Pulmonary artery endothelial cell (primary cell): ENCODE data around the gene NFKB1. TPM values are rescaled to one million over a fixed set of nuclear protein-coding genes. Genes with fewer than 3 reads are reported as not detected.
"Not testable (repeated sequence)": the region's sequence is repeated elsewhere in the genome, so short reads cannot be mapped to it uniquely, and the experiment has no call there.

Experiments used
- DNase-seq: peaks from one replicate; pipeline ENCODE4 v3.0.0-alpha.2; 2011; ENCODE audit warnings: low read depth, low spot score
- total RNA-seq: library from RNA; depleted of rRNA; stranded (reverse); fragments of >200 nt; gene quantifications from 2 replicates; pipeline ENCODE4 v1.2.3, GENCODE V29; 2014

Gene NFKB1
- total RNA-seq, 1 donor from 2014 or later: 45.1 TPM

- DNase-seq: no peak
Measured at GRCh38 chr4:102563000-102563399, 61.8 kb downstream of the NFKB1 start.

DNA sequence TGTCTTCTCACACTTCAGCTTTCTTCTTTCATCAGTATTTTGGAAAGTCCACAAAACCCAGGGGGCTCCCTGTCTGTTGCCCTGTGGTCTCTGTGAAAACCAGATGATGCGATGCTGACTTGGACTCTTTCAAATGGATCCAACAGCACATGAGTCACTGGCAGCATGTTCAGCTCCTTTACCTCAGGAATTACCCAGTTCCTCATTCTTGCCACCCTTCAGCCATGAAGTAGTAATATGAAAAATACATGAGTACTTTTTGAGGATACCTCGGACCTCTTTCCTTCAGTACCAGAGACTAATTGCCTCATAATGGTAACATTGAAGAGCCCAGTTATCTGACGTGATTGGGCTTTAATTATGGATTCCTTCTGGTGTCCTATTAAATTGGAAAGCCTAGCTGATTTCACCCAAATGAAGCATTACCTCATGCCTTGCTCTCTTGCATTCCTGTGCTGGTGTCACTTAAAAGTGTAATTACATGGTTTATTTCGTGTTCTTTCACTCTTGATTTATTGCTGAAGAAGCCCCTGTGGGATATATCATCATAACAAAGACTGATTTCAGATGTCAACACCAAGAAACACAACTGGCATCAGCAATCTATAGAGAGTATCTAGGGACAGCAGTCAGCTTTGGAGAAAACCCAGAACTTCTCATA is 63.4 kb downstream of the NFKB1 start:
- DNase-seq: no peak

DNA sequence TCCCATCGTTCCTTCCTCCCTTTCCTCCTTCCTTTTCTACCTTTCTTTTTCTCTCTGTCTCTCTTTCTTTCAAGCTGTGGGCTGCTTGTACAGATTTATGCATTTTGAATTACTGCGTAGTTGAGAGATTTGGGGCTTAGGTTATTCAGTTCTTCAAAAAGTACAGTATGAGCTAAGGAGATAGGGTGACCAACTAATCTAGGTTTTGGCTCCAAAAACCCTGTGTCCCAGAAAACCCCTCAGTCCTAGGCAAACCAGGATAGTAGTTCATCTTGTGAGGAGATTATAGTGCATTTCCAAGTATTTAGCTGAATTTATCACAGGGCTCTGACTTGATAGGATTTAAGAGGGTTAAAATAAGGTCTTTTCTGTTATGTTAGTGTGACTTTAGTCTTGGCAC is 64.5 kb downstream of the NFKB1 start:
- DNase-seq: no peak

GRCh38 chr4:102566426-102566825 is 65.3 kb downstream of the NFKB1 start:
- DNase-seq: no peak

DNA sequence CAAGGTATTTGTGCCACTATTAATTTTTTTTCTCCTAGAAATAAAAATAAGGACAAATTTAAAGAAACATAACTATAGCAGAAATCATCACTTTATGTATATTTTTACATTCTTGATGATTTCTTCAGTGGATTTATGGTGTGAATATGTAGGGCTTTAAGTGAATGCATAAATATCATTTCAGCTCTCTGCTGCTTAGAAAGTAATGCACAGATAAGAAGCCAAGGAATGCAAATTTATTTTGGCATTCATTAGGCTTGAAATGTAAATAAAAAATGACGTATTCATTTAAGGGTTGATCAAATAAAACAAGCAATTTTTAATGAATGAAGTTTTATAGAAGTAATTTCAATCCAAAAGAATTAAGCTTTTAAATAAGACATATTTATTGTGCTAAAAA is 66.3 kb downstream of the NFKB1 start:
- DNase-seq: no peak

GRCh38 chr4:102569200-102569599 is 68.0 kb downstream of the NFKB1 start:
- DNase-seq: no peak

GRCh38 chr4:102570211-102570610 is 69.1 kb downstream of the NFKB1 start:
- DNase-seq: not testable (repeated sequence)

DNA sequence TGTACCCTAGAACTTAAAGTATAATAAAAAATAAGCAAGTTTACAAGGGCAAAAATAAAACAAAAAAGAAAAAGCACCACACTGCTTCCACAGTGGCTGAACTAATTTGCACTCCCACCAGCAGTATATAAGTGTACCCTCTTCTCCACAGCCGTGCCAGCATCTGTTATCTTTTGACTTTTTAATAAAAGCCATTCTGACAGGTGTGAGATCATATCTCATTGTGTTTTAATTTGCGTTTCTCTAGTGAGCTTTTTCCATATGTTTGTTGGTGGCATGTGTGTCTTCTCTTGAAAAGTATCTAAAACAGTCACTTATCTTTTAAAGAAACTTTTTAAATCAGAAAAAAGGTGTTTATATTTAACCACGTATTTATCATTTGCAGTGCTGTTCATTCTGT is 71.3 kb downstream of the NFKB1 start:
- no peak for DNase-seq

DNA sequence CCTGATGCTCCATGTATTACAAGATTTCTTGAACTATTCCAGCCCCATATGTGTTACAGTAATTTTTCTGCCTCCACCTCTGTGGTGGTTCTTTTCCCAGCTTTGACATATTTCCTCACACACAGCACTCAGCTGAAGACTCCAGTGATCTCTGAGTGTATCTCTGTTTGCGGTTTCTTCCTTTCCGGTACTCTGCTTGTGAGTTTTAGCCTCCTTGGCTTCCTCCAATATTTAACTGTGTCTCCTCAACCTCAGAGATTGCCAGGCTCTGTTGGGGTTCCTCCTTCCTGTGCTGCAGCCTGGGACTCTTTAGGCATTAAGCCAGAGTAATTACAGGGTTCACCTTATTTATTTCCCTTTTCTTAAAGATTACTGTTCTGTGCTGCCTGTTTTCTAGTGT is 73.2 kb downstream of the NFKB1 start:
- no peak for DNase-seq

DNA sequence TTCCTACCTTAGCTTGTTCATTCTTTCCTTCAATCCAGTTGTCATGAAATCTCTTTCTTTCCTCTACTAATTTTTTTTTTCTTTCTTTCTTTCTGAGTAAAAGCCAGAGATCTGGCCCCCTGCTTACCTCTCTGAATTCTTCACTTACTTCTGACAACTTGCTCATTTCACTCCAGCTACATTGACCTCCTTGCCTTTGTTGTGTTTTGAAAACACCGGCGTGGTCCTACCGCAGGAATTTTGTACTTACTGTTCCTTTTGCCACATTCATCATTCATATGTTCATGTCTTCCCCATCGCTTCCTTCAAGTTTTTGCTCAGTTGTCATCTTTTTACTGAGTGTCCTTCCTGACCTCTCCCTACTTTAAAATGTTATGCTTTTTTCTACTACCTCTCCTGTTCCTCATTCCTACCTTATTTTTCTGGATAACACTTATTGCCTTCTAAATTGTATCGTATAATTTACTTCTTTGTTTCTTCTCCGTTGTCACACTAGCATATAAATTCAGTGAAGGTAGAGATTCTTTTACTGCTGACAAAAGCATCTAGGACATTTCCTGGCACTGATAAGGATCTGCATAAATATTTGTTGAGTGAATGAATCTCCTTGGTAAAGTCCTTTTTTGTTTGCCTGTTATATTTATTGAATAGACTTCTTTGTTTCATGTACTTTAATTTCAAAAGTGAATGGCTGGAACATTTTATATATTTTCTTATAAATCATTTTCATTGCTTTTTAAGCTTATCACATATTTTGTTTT is 74.4 kb downstream of the NFKB1 start:
- DNase-seq: no peak

DNA sequence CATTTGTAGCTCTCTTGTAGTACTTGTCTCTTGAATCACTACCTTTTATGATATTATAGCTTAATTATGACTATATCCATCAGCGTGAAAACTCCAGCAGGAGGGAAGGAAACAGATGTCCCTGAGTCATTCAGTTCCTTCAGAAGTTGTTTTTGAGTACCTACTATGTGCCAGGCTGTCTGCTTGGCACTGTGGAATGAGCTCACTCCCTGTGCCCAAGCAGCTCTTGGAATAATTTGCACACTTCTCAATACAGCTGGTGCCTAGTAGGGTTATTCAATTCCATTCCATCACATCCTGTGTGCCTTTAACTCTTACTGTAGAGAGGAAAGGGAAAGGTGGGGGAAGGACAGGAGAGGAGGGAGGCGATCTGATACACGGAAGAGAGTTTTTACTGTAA is 77.1 kb downstream of the NFKB1 start:
- DNase-seq: no peak

DNA sequence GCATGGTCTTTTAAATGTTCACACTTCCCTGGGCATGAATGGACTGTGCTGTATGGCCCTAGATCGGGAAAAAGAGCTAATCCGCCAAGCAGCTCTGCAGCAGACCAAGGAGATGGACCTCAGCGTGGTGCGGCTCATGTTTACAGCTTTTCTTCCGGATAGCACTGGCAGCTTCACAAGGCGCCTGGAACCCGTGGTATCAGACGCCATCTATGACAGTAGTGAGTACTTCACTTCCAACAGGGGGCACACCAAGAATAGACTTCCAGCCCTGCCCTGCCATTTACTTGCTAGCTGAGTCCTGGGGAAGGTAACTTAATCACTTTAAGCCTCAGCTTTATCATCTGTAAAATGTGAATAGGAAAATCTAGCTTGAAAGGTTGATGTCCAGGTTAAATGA is 77.7 kb downstream of the NFKB1 start:
- no peak for DNase-seq

DNA sequence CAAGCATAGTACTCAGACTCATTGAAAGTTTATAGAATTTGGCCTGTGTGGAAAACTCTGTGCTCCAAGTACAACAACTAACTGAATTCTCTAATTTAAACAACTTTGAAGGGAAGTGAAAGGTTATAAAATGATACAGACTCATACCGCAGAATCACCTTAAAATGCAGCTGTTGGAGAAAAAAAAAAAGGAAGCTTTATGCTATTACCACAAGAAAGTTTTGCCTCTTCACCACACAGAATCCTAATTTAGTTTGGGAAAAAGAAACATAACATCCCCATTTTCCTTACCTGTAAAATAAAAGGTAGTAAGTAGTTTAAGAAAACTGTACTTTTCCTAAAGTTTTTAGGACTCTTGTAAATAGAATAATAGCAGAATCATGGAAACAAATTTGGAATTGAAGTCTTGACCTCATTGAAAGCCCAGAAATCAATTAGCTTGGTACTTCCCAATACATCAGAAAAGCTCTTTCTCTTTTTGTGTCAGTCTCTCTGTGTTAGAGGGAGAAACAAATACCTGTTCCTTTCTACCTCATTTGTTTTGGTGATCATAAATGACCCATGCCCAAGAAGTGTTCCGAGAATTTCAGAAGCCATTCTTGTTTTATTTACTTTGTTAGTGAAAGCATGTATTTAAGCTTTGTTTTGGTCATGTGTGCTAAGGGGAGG is 78.8 kb downstream of the NFKB1 start:
- no peak for DNase-seq

DNA sequence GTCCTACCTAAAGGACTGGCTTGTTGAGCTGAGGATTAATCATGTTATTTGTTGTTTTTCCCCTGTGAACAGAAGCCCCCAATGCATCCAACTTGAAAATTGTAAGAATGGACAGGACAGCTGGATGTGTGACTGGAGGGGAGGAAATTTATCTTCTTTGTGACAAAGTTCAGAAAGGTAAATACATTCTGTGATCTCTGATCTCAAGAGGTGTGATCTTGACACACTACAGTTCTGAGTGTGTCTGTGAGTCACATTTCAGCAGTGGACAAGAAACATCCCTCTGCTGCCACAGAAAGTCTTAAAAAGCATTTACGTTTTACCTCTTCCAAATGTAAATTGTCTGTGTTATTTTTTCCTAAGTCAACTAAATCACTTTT is 79.3 kb downstream of the NFKB1 start:
- no peak for DNase-seq

DNA sequence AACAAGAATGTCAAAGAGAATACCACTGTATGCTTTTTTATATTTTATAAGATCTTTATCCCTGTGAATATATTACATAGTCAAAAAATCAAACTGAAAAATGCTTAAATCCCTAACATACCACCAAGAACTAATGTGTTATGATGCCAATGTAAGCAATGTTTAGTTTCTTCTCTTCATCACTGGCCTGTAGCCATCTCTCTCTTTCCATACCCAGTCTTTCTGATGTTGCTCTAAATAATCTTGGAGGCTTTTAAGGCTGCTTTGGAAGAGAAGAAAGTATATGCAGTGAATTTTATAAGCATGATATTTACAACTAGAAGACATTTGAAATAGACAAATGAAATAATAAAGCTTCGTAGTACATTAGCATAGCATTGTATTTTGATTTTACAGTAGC is 82.9 kb downstream of the NFKB1 start:
- no peak for DNase-seq

- no peak for DNase-seq
Measured at GRCh38 chr4:102585329-102585728, 84.2 kb downstream of the NFKB1 start.

DNA sequence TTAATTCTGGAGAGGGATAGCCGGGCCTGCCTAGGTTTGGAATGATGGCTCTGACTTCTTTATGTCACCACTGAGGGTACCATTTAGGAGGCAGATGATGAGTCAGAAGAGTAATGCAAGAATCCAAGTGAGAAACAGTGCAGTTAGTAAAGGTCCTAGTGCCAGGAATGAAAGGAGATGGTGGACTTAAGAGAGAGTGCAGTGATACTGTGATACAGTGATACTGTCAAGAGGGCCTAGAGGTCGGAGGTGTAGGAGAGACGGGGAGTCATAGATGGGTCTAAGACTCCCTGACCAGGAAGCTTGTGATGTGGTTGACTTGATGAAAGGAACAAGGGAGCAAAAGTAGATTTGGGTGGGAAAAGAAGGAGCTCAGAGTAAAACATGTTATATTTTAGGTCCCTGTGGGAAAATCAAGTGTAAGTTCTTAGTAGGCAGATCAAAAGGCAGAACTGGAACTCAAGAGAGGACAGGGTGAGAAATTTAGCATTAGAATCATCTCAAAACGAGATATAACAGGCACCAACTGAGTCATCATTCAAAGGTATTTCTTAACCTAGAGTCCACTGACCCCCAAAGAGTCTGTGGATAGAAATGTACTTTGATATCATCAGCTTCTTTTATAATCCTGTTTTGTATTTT is 85.0 kb downstream of the NFKB1 start:
- DNase-seq: no peak

DNA sequence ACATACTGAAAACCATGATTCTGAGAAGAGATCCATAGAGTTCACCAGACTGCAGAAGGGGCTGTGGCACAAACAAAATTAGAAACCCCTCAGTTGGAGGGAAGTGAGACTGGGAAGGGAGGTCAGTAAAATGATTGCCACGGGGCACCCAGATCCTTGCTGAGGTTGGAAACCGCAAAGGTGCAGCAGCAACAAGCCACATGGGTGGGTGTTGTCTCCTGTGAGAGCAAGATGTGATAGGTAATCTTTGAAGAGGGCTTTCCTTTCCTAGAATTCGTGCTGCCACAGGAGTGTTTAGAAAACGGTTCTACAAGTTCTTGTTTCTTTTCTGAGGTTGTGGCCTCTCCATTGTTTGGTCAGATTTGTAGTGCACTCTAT is 85.5 kb downstream of the NFKB1 start:
- DNase-seq: no peak

DNA sequence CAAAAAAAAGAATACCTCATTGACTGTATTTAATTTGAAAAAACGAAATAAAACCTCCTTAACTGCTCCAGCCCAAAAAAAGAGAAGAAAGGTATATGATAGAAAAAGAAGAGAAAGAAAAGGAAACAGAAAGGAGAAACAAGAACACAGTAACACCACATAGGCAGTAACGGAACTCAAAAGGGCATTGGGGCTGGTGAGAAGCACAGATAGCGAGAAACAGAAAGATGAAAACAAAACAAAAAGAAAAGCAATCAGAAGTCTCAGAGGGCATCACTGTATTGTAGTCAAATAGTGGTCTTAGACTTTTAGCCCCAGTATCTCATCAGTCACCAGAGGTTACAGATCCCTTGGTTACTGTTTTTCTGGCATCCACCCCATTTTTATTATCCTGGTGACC is 88.6 kb downstream of the NFKB1 start:
- no peak for DNase-seq

- no peak for DNase-seq
Measured at GRCh38 chr4:102592256-102592655, 91.1 kb downstream of the NFKB1 start.

DNA sequence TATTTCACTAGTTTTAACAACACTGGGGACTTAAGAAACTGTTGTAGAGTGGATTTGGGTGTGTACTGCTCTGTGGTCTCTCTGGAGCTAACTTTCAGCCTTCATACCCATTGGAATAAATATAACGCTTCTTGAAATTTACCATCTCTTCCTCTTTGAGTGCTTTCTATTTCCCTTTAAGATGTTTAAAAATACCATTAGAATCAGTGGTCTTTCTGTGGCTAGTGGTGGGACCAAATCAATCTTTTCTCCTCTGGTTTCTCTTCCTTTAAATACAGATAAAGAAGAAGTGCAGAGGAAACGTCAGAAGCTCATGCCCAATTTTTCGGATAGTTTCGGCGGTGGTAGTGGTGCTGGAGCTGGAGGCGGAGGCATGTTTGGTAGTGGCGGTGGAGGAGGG is 92.0 kb downstream of the NFKB1 start:
- DNase-seq: no peak

DNA sequence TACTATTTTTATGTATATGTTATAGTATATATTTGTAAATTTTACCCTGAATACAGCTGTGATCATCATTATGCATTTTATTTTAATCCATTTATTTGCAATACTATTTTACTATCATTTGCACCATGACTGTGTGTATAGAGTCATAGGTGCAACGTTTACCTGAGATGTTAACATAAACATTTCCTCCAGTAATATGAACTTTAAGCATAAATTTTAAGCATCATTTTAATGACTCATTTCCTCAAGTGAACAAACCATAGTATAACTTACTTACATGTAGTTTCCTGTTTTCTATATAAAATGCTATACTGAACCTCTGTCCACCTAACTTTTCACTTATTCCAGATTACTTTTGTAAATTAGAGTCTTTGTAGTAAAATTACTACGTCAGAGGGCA is 92.8 kb downstream of the NFKB1 start:
- DNase-seq: no peak
